Body of pancreas (tissue), 4 donors: ENCODE results near the gene SMIM35.

Source experiments
- CTCF ChIP-seq, 7 experiments: fragments of 450-650 bp in 4 of 7; fragments of 200-600 bp in 3 of 7; sonication (generic) in 3 of 7; IDR thresholded peaks; one replicate each; pipeline ENCODE4 v1.5.1; 2016 to 2019; ENCODE audit warnings: antibody characterized with exemption in 7 of 7
- POLR2A ChIP-seq, 3 donors: fragments of 450-650 bp; IDR thresholded peaks; one replicate each; pipeline ENCODE4 v1.6.1; 2016; ENCODE audit warnings: antibody characterized with exemption in 3 of 3, mild to moderate bottlenecking in 2 of 3

GRCh38 chr11:117993988-117994745, 92.6 kb downstream of the SMIM35 start:
- TF ChIP-seq POLR2A (IDR thresholded peaks at IDR 0.05) (no peak), CTCF (IDR thresholded peaks at IDR 0.05) (no peak)
